SJSA1 (cell line): ENCODE measurements around the gene FGD3. TPM values are rescaled to one million over a fixed set of nuclear protein-coding genes. Genes with fewer than 3 reads are reported as not detected.

Experiments used
- DNase-seq, 2 experiments: peaks; one replicate each; pipeline ENCODE4 v3.0.0-alpha.2; 2015 to 2020; ENCODE audit warnings: low spot score in 2 of 2, low read depth in 1 of 2
- H3K27ac ChIP-seq: fragments of 250-450 bp; sonication (Bioruptor Pico); 2 replicates; pipeline ENCODE4 v1.5.1; 2020; ENCODE audit warnings: mild to moderate bottlenecking, moderate library complexity
- H3K27me3 ChIP-seq: fragments of 250-450 bp; sonication (Bioruptor Pico); replicated peaks from 2 replicates; pipeline ENCODE4 v1.5.1; 2020; ENCODE audit warnings: mild to moderate bottlenecking, moderate library complexity
- H3K36me3 ChIP-seq: fragments of 250-450 bp; sonication (Bioruptor Pico); 2 replicates; pipeline ENCODE4 v1.5.1; 2020; ENCODE audit warnings: mild to moderate bottlenecking
- H3K4me1 ChIP-seq: fragments of 250-450 bp; sonication (Bioruptor Pico); replicated peaks from 2 replicates; pipeline ENCODE4 v1.6.1; 2021; ENCODE audit warnings: mild to moderate bottlenecking
- H3K4me3 ChIP-seq: fragments of 250-450 bp; sonication (Bioruptor Pico); 2 replicates; pipeline ENCODE4 v1.5.1; 2020; ENCODE audit warnings: mild to moderate bottlenecking
- H3K9me3 ChIP-seq: fragments of 250-450 bp; sonication (Bioruptor Pico); replicated peaks from 2 replicates; pipeline ENCODE4 v1.5.1; 2020; ENCODE audit warnings: mild to moderate bottlenecking
- total RNA-seq: library from RNA; depleted of rRNA; stranded (reverse); fragments of >200 nt; shearing (Covaris generic); gene quantifications from 2 replicates; pipeline ENCODE4 v1.2.3, GENCODE V29; 2014

FGD3 gene
- total RNA-seq, 1 experiment from 2014 or later: not detected

GRCh38 chr9:93057703-93058354 is 110.5 kb downstream of the FGD3 start:
- Histone ChIP-seq H3K4me1 (no peaks in the 10 kb centered on the region), H3K27ac (no peak overlapping the region), H3K36me3 (no peaks in the 10 kb centered on the region), H3K9me3 (no peaks in the 10 kb centered on the region), H3K4me3 (no peak overlapping the region), H3K27me3 (no peaks in the 10 kb centered on the region)
- DNase-seq: no peak

- H3K27ac ChIP-seq: no peak within 1 kb of the TSS
- no peaks in the 10 kb centered on the region for H3K36me3 ChIP-seq
- no peak within 1 kb of the TSS for H3K4me3 ChIP-seq
- no peaks in the 10 kb centered on the region for H3K27me3 ChIP-seq
- DNase-seq: no peak
- no peaks in the 10 kb centered on the region for H3K9me3 ChIP-seq
- no peaks in the 10 kb centered on the region for H3K4me1 ChIP-seq
These were observed 111.2 kb downstream of the FGD3 start, which contains the start of gene SUSD3 for GRCh38 chr9:93058355-93059010. TSS of gene SUSD3 (plus strand) at chr9:93058701. CDS start at chr9:93058743, 42 bp downstream.

DNA sequence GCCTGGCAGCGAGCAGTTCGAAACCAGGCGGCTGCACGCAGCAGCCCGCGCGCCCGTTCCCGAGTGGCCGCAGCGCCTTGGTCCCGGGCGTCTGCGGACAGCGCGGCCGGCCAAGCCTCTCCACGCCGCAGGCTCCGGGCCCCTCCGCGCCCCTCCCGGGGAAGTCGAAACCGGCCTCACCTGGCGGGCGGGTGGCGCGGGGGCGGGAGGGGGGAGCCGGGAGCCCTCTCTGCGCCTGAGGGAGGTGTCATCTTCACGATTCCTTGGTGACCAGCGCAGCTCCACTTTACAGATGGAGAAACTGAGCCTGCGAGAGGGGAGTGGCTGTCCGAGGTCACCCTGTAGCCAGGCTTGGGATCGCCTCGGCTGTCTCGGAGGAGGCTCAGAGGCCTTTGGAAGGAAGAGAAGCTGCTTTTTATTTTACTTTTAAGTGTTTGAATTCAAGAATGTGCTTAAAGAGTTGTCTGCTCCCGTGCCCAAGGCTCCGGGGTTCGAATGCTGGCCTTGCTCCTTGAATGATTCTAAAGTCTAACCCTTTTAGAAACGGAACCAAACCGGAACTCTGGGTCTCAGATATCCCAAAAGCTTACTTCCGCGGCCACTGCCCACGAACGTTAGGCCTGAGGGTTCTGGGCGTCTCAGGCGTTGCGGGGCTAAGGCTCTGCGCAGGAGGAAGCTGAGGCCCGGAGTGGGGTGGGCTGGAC is 111.8 kb downstream of the FGD3 start:
- Histone ChIP-seq H3K36me3 (no peaks in the 10 kb centered on the region), H3K9me3 (no peaks in the 10 kb centered on the region), H3K4me3 (no peak overlapping the region), H3K27me3 (no peaks in the 10 kb centered on the region), H3K4me1 (no peaks in the 10 kb centered on the region), H3K27ac (no peak overlapping the region)
- DNase-seq: no peak

DNA sequence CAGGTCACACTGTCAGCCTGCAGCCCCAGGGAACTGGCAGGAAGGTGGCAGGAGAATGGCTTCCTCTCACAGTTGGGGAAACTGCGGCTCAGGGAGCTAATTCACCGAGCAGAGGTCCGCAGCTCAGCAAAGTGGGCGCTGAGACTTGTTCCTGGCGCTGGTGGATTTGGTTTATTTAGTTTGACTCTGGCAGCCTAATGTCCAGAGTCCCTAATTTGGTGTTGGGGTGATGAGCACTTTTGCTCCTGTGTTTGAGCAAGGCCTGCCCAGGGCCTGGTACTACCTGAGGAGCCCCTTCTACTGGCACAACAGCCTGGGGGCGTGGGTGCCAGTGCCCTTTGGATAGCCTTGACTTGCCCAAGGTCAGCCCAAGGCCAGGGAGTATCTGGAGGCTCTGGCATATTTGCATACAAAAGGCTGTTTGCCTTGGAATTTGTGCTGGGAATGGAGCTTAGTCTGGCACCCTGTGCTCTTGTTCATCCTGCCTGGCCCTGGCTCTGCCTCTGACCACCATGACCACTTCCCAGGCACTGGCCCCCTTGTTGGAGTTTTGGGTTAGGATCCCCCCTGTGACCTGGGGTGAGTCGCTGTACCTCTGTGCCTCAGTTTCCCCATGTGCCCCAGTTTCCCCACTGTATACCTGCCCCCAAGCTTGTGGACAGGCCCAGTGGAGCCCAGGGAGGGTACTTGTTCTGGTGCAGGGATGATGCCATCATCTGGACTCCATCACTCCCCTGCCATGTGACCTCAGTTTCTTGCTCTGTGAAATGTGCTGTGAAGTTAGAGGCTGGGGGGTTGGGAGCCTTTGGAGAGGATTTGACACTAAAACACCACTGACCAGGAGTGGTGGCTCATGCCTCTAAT is 112.6 kb downstream of the FGD3 start:
- Histone ChIP-seq H3K4me3 (no peak overlapping the region), H3K27me3 (no peaks in the 10 kb centered on the region), H3K36me3 (no peaks in the 10 kb centered on the region), H3K9me3 (no peaks in the 10 kb centered on the region), H3K4me1 (no peaks in the 10 kb centered on the region), H3K27ac (no peak overlapping the region)
- DNase-seq: no peak

GRCh38 chr9:93060746-93061259 is 113.5 kb downstream of the FGD3 start:
- Histone ChIP-seq H3K4me1 (no peaks in the 10 kb centered on the region), H3K9me3 (no peaks in the 10 kb centered on the region), H3K27ac (no peak overlapping the region), H3K36me3 (no peaks in the 10 kb centered on the region), H3K4me3 (no peak overlapping the region), H3K27me3 (no peaks in the 10 kb centered on the region)
- DNase-seq: no peak

DNA sequence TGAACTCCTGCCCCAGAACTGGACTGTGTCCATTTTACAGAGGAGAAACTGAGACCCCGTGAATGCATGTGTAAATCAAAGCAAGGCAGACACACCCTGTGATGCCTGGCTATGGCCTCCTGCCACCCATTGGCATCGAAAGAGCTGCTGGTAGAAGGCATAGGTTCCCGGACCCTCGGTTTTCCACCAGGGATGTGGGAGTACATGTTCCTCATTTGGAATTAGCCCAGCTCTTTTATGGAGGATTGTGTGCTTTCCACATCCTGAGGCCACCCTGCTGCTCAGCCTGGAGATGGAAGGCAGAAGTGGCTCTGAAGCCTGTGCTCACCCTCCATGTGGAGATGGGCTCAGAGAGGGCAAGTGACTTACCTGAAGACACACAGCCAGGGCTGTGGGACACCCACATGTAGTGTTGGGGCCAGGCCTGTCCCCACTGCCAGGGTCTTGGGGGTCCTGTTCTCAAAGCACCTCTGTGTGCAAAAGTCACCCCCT is 114.0 kb downstream of the FGD3 start:
- Histone ChIP-seq H3K9me3 (no peaks in the 10 kb centered on the region), H3K4me1 (no peaks in the 10 kb centered on the region), H3K36me3 (no peaks in the 10 kb centered on the region), H3K4me3 (no peak overlapping the region), H3K27me3 (no peaks in the 10 kb centered on the region), H3K27ac (no peak overlapping the region)
- DNase-seq: no peak

DNA sequence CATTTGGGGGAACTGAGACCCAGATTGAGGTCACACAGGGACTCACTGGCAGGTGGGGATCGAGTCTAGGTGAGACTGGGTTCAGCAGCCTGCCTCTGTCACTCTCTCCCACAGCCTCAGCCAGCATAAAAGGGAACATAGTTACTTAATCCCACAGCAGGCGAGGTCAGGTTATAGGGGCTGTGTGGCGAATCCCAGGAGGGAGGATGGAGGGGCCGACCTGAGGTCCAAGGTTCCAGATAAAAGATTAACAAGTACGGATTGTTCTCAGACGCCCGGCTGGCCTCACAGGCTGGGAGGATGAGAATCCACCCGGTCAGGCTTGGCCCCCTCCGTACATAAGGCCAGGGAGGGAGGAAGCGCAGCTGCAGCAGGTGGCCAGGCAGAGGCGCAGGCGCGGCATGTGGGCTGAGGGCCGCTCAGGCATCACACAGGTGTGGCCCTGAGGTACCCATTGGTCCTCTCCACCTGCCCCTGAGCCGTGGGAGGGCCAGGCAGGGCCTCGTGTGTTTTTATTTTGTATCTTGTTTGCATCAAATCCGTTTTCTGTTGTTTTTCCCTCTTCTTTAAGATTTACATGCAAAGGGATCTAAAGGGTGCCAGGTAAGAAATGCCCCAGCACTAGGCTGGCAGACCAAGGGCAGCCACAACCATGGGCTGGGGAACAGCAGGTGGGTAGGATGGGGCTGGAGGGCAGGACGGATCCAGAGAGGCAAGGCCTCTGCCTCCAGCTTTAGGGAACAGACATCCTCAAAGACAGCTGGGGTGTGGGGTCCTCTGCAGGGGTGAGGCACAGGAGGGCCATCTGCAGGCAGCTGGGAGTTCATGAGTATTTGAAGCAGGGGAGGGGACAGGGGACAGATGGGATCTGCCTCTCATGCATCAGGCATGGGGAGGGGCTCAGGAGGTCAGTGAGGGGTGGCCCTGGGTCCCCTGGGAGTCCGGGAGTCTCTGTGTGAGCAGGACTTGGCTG is 114.8 kb downstream of the FGD3 start:
- H3K36me3 ChIP-seq: no peaks in the 10 kb centered on the region
- no peaks in the 10 kb centered on the region for H3K27me3 ChIP-seq
- H3K27ac ChIP-seq: no peak overlapping the region
- DNase-seq: no peak
- no peaks in the 10 kb centered on the region for H3K9me3 ChIP-seq
- H3K4me3 ChIP-seq: no peak overlapping the region
- no peaks in the 10 kb centered on the region for H3K4me1 ChIP-seq

DNA sequence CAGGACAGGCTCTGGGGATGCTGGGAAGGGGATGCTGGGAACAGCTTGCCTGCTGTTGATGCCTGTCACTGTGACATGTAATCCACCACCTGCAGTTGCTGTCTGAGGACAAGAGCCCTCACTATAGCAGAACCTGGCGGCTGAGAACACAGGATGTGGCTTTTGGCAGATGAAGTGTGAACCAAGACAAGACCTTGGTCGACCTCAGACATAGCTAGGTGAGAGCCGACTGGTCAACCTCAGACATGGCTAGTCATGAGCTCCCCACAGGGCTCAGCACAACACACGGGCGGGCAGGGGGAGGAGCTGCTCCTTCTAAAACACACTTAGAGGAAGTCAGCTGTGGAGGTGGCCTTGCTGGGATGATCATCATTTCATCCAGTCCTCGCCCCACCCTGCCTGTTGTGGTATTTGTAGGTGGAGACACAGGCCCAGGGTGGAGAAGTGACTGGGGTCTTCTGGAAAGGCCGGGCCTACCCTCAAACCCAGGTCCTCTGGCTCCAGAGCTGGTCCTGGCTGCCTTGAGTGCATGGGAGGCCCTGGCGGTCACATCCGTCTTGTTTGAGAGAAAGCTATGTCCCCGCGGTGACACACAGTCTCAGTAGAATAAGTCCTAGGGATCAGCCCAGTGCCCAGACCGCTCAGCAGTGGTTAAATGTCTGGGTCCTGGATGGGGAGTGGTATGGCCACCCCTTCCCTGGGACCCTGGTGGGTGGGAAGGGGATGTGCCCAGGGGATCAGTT is 117.2 kb downstream of the FGD3 start:
- no peak overlapping the region for H3K27ac ChIP-seq
- no peaks in the 10 kb centered on the region for H3K4me1 ChIP-seq
- DNase-seq: no peak

GRCh38 chr9:93065135-93065720 is 117.9 kb downstream of the FGD3 start:
- no peaks in the 10 kb centered on the region for H3K4me1 ChIP-seq
- no peaks in the 10 kb centered on the region for H3K9me3 ChIP-seq
- H3K36me3 ChIP-seq: no peaks in the 10 kb centered on the region
- no peak for DNase-seq
- no peaks in the 10 kb centered on the region for H3K27me3 ChIP-seq
- no peak overlapping the region for H3K4me3 ChIP-seq
- no peak overlapping the region for H3K27ac ChIP-seq

More for the DNA sequence above, 117.2 kb downstream of the FGD3 start:
- Histone ChIP-seq H3K36me3 (no peaks in the 10 kb centered on the region), H3K27me3 (no peaks in the 10 kb centered on the region), H3K9me3 (no peaks in the 10 kb centered on the region), H3K4me3 (no peak overlapping the region)

GRCh38 chr9:93066978-93067603 is 119.8 kb downstream of the FGD3 start:
- no peak for DNase-seq
- no peaks in the 10 kb centered on the region for H3K4me1 ChIP-seq
- no peak overlapping the region for H3K27ac ChIP-seq
- H3K9me3 ChIP-seq: no peaks in the 10 kb centered on the region
- H3K36me3 ChIP-seq: no peaks in the 10 kb centered on the region
- no peaks in the 10 kb centered on the region for H3K27me3 ChIP-seq
- no peak overlapping the region for H3K4me3 ChIP-seq

DNA sequence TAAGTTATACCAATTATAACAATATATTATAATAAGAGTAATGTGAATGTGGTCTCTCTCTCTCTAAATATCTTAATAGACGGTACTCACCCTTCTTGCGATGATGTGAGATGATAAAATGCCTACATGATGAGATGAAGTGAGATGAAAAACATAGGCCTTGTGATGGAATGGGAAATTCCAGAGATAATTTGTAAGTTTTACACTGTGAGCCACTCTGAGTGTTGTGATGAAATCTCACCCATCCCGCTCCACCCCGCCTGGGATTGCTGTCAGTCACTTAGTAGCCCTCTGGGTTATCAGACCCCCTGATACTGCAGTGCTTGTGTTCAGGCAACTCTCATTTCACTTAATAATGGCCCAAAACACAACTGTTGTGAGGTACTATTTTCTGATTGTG is 121.6 kb downstream of the FGD3 start:
- 0 out of 2 replicates have a peak, but pooled peaks cover 6% of the 10 kb centered on the region for H3K4me1 ChIP-seq
- no peaks in the 10 kb centered on the region for H3K36me3 ChIP-seq
- no peak for DNase-seq
- no peak overlapping the region for H3K27ac ChIP-seq
- H3K9me3 ChIP-seq: no peaks in the 10 kb centered on the region
- no peaks in the 10 kb centered on the region for H3K27me3 ChIP-seq
- no peak overlapping the region for H3K4me3 ChIP-seq
